Cardiac muscle cell (in vitro differentiated cells and primary cell): ENCODE data around the gene GALP. TPM values are rescaled to one million over a fixed set of nuclear protein-coding genes. Genes with fewer than 3 reads are reported as not detected.
"Not testable (repeated sequence)": the region's sequence is repeated elsewhere in the genome, so short reads cannot be mapped to it uniquely, and the experiment has no call there.

Source experiments
- DNase-seq, 2 donors: peaks; one replicate each; pipeline versions ENCODE4 v3.0.0 to v3.0.0-alpha.2; 2010 to 2017; ENCODE audit warnings: low read depth in 1 of 2, low spot score in 1 of 2
- H3K27ac ChIP-seq: fragments of 200-600 bp; sonication (generic); 2 replicates; pipeline ENCODE4 v1.5.1; 2016
- H3K27me3 ChIP-seq: fragments of 200-600 bp; sonication (generic); 2 replicates; pipeline ENCODE4 v1.6.0; 2016; ENCODE audit warnings: control low read depth
- H3K36me3 ChIP-seq: fragments of 200-600 bp; sonication (generic); 2 replicates; pipeline ENCODE4 v1.5.1; 2016; ENCODE audit warnings: control low read depth
- H3K4me1 ChIP-seq: fragments of 200-600 bp; sonication (generic); 2 replicates; pipeline ENCODE4 v1.8.1; 2017; ENCODE audit warnings: low read depth, mild to moderate bottlenecking, mixed run types
- H3K4me3 ChIP-seq: fragments of 200-600 bp; sonication (generic); 2 replicates; pipeline ENCODE4 v1.5.1; 2016; ENCODE audit warnings: mild to moderate bottlenecking
- H3K9me3 ChIP-seq: fragments of 200-600 bp; sonication (generic); 2 replicates; pipeline ENCODE4 v1.5.1; 2017; ENCODE audit warnings: low read depth, mild to moderate bottlenecking, control low read depth
- CTCF ChIP-seq: IDR thresholded peaks from 2 replicates; pipeline ENCODE4 v1.5.1; 2012; ENCODE audit warnings: low read depth, mild to moderate bottlenecking, low read length
- polyA plus RNA-seq: library from polyadenylated mRNA; unstranded; fragments of >200 nt; fragmentation: Nextera tagmentation; extraction: Ambion mirVana; gene quantifications from 2 replicates; pipeline ENCODE4 v1.2.1, GENCODE V29; 2016
- total RNA-seq: library from RNA; depleted of rRNA; stranded (reverse); fragments of >200 nt; gene quantifications from 2 replicates; pipeline ENCODE4 v1.2.3, GENCODE V29; 2016

Gene GALP
- total and polyA plus RNA-seq, 2 experiments from 2014 or later, result 0.21 TPM; not detected in 1

GRCh38 chr19:56144376-56144775 is 31.4 kb upstream of the GALP start:
- H3K4me3 ChIP-seq, result no peak overlapping the region
- H3K36me3 ChIP-seq, result peaks cover 6% of the 10 kb centered on the region
- no peaks in the 10 kb centered on the region for H3K9me3 ChIP-seq
- peak overlapping the region; percentile 58 for H3K27ac ChIP-seq
- no peak for TF ChIP-seq CTCF
- no peak for DNase-seq
- peaks cover 4% of the 10 kb centered on the region for H3K4me1 ChIP-seq
- H3K27me3 ChIP-seq, result no peaks in the 10 kb centered on the region

- Histone ChIP-seq H3K4me3 (no peak overlapping the region), H3K27ac (peak overlapping the region; percentile 58), H3K36me3 (peaks cover 6% of the 10 kb centered on the region), H3K9me3 (no peaks in the 10 kb centered on the region), H3K27me3 (no peaks in the 10 kb centered on the region), H3K4me1 (peaks cover 3% of the 10 kb centered on the region)
- DNase-seq, result no peak
- no peak for TF ChIP-seq CTCF
These were observed 31.0 kb upstream of the GALP start for GRCh38 chr19:56144831-56145230.

- Histone ChIP-seq H3K4me1 (no peaks in the 10 kb centered on the region), H3K4me3 (no peak overlapping the region), H3K27ac (no peak overlapping the region), H3K27me3 (no peaks in the 10 kb centered on the region), H3K9me3 (no peaks in the 10 kb centered on the region), H3K36me3 (peaks cover 6% of the 10 kb centered on the region)
- no peak for DNase-seq
- TF ChIP-seq CTCF, result no peak
These were observed 30.1 kb upstream of the GALP start for GRCh38 chr19:56145698-56146097.

GRCh38 chr19:56146904-56147303 is 28.9 kb upstream of the GALP start:
- Histone ChIP-seq H3K4me1 (no peaks in the 10 kb centered on the region), H3K36me3 (peaks cover 6% of the 10 kb centered on the region), H3K4me3 (no peak overlapping the region), H3K9me3 (no peaks in the 10 kb centered on the region), H3K27ac (no peak overlapping the region), H3K27me3 (no peaks in the 10 kb centered on the region)
- DNase-seq, result no peak
- TF ChIP-seq CTCF, result no peak

- no peak overlapping the region for H3K4me3 ChIP-seq
- H3K27ac ChIP-seq, result no peak overlapping the region
- no peaks in the 10 kb centered on the region for H3K27me3 ChIP-seq
- H3K36me3 ChIP-seq, result peaks cover 6% of the 10 kb centered on the region
- no peaks in the 10 kb centered on the region for H3K4me1 ChIP-seq
- H3K9me3 ChIP-seq, result no peaks in the 10 kb centered on the region
- no peak for TF ChIP-seq CTCF
- no peak for DNase-seq
These were observed 28.5 kb upstream of the GALP start for GRCh38 chr19:56147307-56147706.

- Histone ChIP-seq H3K9me3 (no peaks in the 10 kb centered on the region), H3K27ac (no peak overlapping the region), H3K27me3 (no peaks in the 10 kb centered on the region), H3K4me1 (no peaks in the 10 kb centered on the region), H3K4me3 (no peak overlapping the region), H3K36me3 (peaks cover 6% of the 10 kb centered on the region)
- no peak for DNase-seq
- no peak for TF ChIP-seq CTCF
These were observed 27.7 kb upstream of the GALP start for GRCh38 chr19:56148096-56148495.

- H3K4me3 ChIP-seq, H3K27me3 ChIP-seq, H3K9me3 ChIP-seq, H3K4me1 ChIP-seq, H3K36me3 ChIP-seq, DNase-seq, H3K27ac ChIP-seq: not testable (repeated sequence)
These were observed 26.7 kb upstream of the GALP start for GRCh38 chr19:56148955-56149655.
